RWPE2 (cell line): ENCODE measurements around the gene ACVRL1.

ENCODE experiments used
- ATAC-seq: fragments of 200-7000 bp; cut with Tn5 transposase; 3 replicates; pipeline ENCODE4 v1.9.1; 2021; ENCODE audit warnings: low read depth
- DNase-seq: peaks from one replicate; pipeline ENCODE4 v3.0.0-alpha.2; 2020; ENCODE audit warnings: low spot score
- H3K27ac ChIP-seq: fragments of 450-650 bp; 2 replicates; pipeline ENCODE4 v1.5.1; 2017; ENCODE audit warnings: mild to moderate bottlenecking; ENCODE audit not compliant: poor library complexity, severe bottlenecking
- H3K27me3 ChIP-seq: fragments of 250-450 bp; sonication (Bioruptor Pico); 2 replicates; pipeline ENCODE4 v1.5.1; 2021; ENCODE audit warnings: mild to moderate bottlenecking, moderate library complexity; ENCODE audit not compliant: insufficient read depth, poor library complexity, severe bottlenecking
- H3K36me3 ChIP-seq: fragments of 250-450 bp; sonication (Bioruptor Pico); 2 replicates; pipeline ENCODE4 v1.5.1; 2020; ENCODE audit warnings: low read depth, mild to moderate bottlenecking, moderate library complexity
- H3K4me1 ChIP-seq: fragments of 250-450 bp; sonication (Bioruptor Pico); 2 replicates; pipeline ENCODE4 v1.5.1; 2021; ENCODE audit warnings: mild to moderate bottlenecking, moderate library complexity; ENCODE audit not compliant: insufficient read depth, poor library complexity, severe bottlenecking
- H3K4me3 ChIP-seq: fragments of 250-450 bp; sonication (Bioruptor Pico); 2 replicates; pipeline ENCODE4 v1.5.1; 2021; ENCODE audit warnings: mild to moderate bottlenecking, moderate library complexity; ENCODE audit not compliant: severe bottlenecking
- H3K9me3 ChIP-seq: fragments of 250-450 bp; sonication (Bioruptor Pico); 2 replicates; pipeline ENCODE4 v1.5.1; 2021; ENCODE audit warnings: mild to moderate bottlenecking, moderate library complexity; ENCODE audit not compliant: severe bottlenecking
- CTCF ChIP-seq: fragments of 450-650 bp; IDR thresholded peaks from one replicate; pipeline ENCODE4 v1.5.1; 2017; ENCODE audit warnings: mild to moderate bottlenecking, moderate library complexity; ENCODE audit not compliant: poor library complexity, severe bottlenecking

ACVRL1 gene

GRCh38 chr12:51863933-51864832, 43.1 kb upstream of the ACVRL1 start:
- ATAC-seq = peak; percentile 26; the same call in 1 of the 3 replicates
- Histone ChIP-seq H3K4me1 (no peaks in the 10 kb centered on the region), H3K27me3 (peaks cover 29% of the 10 kb centered on the region), H3K9me3 (no peaks in the 10 kb centered on the region), H3K27ac (no peak overlapping the region), H3K4me3 (no peak overlapping the region), H3K36me3 (no peaks in the 10 kb centered on the region)
- TF ChIP-seq CTCF = no peak
- no peak for DNase-seq

DNA sequence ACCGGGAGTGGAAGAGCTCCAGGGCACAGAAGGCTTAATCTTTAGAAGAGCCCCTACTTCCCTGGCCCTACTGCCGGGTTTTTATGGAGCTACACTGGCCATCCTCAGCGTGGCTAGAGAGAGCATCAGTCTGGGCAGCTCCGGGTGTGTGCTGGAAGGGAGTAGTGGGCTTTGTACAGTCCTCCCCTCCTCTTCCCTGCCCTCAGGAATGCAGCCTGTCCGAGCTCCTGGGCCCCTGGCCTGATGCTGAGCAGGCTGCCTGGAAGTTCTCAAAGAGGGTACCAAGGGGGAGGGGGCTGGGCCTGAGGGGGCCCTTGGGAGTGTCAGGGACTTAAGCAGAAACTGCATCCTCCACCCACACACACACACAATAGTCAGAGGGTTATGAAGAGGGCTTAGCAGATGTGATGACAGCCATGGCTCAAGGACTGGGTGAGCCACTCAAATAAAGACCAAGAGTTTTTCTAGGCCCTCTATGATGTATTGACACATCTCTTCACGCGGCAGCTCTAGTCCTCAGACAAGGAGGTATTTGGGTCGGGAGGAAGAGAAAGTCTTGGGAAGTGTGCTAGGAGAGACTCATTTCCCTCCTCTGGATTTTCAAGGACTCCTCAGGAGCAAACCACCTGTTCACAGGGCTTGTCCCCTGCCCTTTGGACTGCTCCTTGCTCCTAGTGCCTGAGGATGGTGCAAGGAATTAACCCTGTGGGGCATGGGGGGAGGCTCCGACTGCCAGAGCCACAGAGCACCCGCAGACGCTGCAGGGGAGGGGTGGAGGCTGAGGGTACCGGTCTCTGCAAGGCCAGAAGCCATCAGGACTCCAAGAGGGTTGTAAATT, 42.3 kb upstream of the ACVRL1 start:
- no peak for DNase-seq
- no peaks in the 10 kb centered on the region for H3K36me3 ChIP-seq
- ATAC-seq = no peak; the same call in 2 of the 3 replicates
- no peak overlapping the region for H3K4me3 ChIP-seq
- peaks cover 37% of the 10 kb centered on the region for H3K27me3 ChIP-seq
- no peaks in the 10 kb centered on the region for H3K9me3 ChIP-seq
- TF ChIP-seq CTCF = no peak
- no peak overlapping the region for H3K27ac ChIP-seq
- H3K4me1 ChIP-seq = no peaks in the 10 kb centered on the region

GRCh38 chr12:51865757-51866270, 41.5 kb upstream of the ACVRL1 start:
- Histone ChIP-seq H3K27me3 (peaks cover 44% of the 10 kb centered on the region), H3K36me3 (no peaks in the 10 kb centered on the region), H3K9me3 (no peaks in the 10 kb centered on the region), H3K4me3 (no peak overlapping the region), H3K27ac (no peak overlapping the region), H3K4me1 (no peaks in the 10 kb centered on the region)
- TF ChIP-seq CTCF = no peak
- DNase-seq (no peak), ATAC-seq (no peak)

DNA sequence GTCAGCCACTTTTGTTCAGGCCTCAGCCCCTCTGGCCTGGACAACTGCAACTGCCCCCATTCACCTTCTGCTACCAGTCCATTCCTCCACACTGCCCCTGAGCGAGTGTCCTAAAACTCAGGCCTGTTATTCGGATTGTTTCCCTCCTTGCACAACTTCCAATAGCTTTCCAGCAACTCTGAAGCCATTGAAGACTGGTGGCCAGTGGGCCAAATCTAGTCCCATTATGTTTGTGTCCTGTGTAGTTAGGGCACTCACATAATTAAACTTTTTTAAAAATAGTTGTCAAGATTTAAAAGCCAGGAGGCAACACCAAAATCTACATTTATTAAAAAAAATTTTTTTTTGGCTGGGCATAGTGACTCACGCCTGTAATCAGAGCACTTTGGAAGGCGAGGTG, 41.0 kb upstream of the ACVRL1 start:
- Histone ChIP-seq H3K27me3 (peaks cover 47% of the 10 kb centered on the region), H3K9me3 (no peaks in the 10 kb centered on the region), H3K27ac (no peak overlapping the region), H3K4me1 (no peaks in the 10 kb centered on the region), H3K36me3 (no peaks in the 10 kb centered on the region), H3K4me3 (no peak overlapping the region)
- TF ChIP-seq CTCF = no peak
- DNase-seq (no peak), ATAC-seq (no peak)
